Ectodermal cell (in vitro differentiated cells): ENCODE measurements around the gene AGBL2.
A peak's percentile ranks its signal among the peaks of the same experiment; 100 is the strongest.
"Not testable (repeated sequence)": the region's sequence is repeated elsewhere in the genome, so short reads cannot be mapped to it uniquely, and the experiment has no call there.

ENCODE experiments used
- H3K27ac ChIP-seq: 2 replicates; pipeline ENCODE4 v1.7.0; 2013; ENCODE audit warnings: mild to moderate bottlenecking, low read depth, low read length; ENCODE audit not compliant: insufficient read depth, poor library complexity, severe bottlenecking
- H3K27me3 ChIP-seq: 2 replicates; pipeline ENCODE4 v1.7.0; 2013; ENCODE audit warnings: mild to moderate bottlenecking, low read length; ENCODE audit not compliant: insufficient read depth, control insufficient read depth, poor library complexity, severe bottlenecking
- H3K36me3 ChIP-seq: one replicate; pipeline ENCODE4 v1.7.0; 2013; ENCODE audit warnings: low read length; ENCODE audit not compliant: control insufficient read depth, insufficient read depth
- H3K4me1 ChIP-seq: one replicate; pipeline ENCODE4 v1.7.0; 2013; ENCODE audit warnings: low read length; ENCODE audit not compliant: control insufficient read depth, insufficient read depth
- H3K4me3 ChIP-seq: 2 replicates; pipeline ENCODE4 v1.7.0; 2013; ENCODE audit warnings: low read depth, low read length, control low read depth; ENCODE audit not compliant: insufficient read depth
- H3K9me3 ChIP-seq: 2 replicates; pipeline ENCODE4 v1.7.0; 2013; ENCODE audit warnings: mild to moderate bottlenecking, low read length, moderate library complexity; ENCODE audit not compliant: control insufficient read depth
- WGBS, 2 experiments: methylation state at CpG; one replicate each; pipeline ENCODE4 v1.1.7; 2013; ENCODE audit warnings: missing lambda C conversion rate in 2 of 2; 5-methylcytosine and 5-hydroxymethylcytosine counted together

Gene AGBL2

DNA sequence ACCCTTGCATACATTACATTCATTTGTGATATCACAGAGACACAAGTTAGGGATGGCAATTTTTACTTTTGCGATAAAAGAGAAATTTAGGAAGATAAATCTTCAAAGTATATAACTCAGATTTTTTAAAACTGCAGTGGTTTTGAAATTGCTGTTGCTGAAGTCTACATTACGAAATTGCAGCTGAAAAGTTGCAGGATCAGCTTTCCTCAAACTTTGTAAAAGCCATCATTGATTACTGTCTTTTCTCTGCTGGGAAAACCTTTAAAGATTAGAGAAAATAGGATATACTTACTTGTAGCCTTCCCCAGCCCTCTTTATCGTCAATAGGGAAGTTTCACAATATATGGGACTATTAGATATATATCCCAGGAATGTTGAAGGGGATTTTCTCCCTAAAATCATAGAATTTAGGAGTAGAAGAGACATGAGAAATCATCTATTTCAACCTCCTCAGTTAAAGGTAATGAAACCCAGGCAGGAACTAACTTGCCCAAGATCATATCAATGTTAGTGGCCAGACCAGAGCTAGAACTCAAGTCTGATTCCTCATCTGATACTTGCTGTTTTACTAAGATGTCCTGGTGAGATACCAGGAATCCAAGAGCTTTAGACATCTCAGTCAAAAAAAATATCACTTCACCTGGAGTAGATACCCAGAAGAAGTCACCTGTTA, 10.4 kb upstream of the AGBL2 start:
- peaks cover 70% of the 10 kb centered on the region for H3K36me3 ChIP-seq

DNA sequence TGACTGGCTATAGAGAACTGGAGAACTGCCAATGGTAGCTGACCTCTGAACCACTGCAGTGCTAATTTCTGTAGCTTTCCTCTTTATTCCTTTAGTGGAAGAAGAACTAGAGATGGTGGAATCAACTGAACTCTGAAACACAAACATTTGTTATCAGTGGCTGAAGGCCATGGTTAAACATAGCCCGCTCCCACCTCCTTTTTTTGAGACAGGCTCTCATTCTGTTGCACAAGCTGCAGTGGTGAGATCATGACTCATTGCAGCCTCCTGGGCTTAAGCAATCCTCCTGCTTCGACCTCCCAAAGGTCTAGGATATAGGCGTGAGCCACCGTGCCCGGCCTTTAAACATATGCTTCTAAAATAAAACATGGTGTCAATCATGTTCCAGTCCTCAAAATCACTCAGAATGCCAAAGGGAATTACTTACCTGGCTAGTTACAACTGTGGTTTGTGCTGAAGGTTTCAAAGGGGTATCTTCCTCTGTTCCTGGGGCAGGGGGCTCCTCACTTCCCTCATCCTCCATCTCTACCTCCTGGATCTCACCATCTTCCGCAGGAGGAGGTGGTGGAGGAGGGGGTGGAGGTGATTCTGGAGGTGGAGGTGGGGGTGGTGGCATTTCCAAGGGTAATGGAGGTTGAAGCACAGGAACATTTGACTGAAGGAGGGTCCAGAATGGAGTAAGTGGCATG, 9.0 kb upstream of the AGBL2 start:
- Histone ChIP-seq H3K9me3 (no peaks in the 10 kb centered on the region), H3K27me3 (no peaks in the 10 kb centered on the region), H3K27ac (no peak overlapping the region), H3K4me1 (no peaks in the 10 kb centered on the region), H3K36me3 (peaks cover 64% of the 10 kb centered on the region), H3K4me3 (no peak overlapping the region)
- WGBS, 2 experiments = 97 to 98% methylated on average over 5 to 6 of the region's 6 CpGs

More for the DNA sequence above, 10.4 kb upstream of the AGBL2 start:
- WGBS, 2 experiments = 100% methylated on average over 1 to 3 of the region's 3 CpGs
- H3K4me1 ChIP-seq = no peaks in the 10 kb centered on the region
- no peak overlapping the region for H3K4me3 ChIP-seq
- no peak overlapping the region for H3K27ac ChIP-seq
- H3K27me3 ChIP-seq = no peaks in the 10 kb centered on the region
- H3K9me3 ChIP-seq = no peaks in the 10 kb centered on the region

DNA sequence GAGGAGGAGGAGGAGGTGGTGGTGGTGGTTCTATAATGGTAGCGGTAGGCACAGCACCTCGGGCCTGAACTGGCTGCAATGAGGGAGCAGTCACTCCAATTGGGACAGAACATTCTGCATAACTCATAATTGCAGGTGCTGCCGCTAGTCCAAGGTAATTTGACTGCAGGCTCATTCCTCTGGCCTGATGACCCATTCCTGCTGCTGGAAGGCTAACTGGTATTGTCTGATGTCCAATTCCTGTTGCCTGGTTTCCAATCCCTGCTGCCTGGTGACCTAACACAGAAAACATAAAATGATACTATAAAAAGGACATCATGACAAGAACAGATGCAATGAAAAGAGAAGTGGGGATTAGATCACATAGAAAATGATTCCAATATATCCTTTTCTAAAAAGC, 7.9 kb upstream of the AGBL2 start:
- H3K36me3 ChIP-seq = peaks cover 66% of the 10 kb centered on the region
- no peaks in the 10 kb centered on the region for H3K9me3 ChIP-seq
- no peaks in the 10 kb centered on the region for H3K4me1 ChIP-seq
- H3K27me3 ChIP-seq = no peaks in the 10 kb centered on the region
- WGBS, 2 experiments = 97 to 98% methylated on average over 3 of the region's 3 CpGs
- no peak overlapping the region for H3K27ac ChIP-seq
- no peak overlapping the region for H3K4me3 ChIP-seq

DNA sequence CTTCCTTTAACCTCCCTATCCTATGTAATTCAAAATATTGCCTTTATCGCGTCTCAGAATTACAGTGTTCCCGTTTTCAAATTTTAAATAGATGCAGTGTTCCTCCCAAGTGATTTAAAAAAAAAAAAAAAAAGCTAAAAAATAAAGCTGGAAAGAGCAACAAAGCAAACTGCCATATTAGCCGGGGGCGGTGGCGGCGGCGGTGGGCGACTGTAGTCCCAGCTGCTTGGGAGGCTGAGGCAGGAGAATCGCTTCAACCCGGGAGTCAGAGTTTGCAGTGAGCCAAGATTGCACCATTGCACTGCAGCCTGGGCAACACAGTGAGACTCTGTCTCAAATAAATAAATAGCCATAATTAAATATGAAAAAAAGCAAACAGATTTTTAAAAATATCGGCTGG, 5.5 kb upstream of the AGBL2 start:
- H3K36me3 ChIP-seq = peaks cover 54% of the 10 kb centered on the region
- no peaks in the 10 kb centered on the region for H3K27me3 ChIP-seq
- no peak overlapping the region for H3K4me3 ChIP-seq
- H3K4me1 ChIP-seq = no peaks in the 10 kb centered on the region
- WGBS, 2 experiments = 94 to 97% methylated on average over 12 of the region's 12 CpGs
- no peak overlapping the region for H3K27ac ChIP-seq
- no peaks in the 10 kb centered on the region for H3K9me3 ChIP-seq

DNA sequence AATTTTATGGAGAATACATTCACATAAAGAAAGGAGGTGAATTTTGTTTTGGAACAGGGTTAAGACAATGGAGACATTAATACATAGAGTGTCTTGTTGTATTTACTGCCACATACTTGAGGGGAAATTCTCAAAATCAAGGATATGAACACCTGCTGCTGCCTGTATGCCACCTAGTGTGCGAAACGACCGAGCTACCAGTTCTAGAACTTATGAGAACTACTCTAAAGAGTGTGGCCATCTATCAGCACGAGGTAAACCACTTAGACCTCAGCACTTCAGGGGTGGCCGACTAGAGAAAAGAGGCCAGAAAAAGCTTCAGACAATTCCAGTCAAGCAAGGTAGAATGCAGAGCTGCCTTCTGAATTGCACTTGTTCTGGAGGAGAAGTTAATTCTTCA, 1.5 kb upstream of the AGBL2 start:
- no peak overlapping the region for H3K27ac ChIP-seq
- H3K36me3 ChIP-seq = peaks cover 27% of the 10 kb centered on the region
- H3K27me3 ChIP-seq = no peaks in the 10 kb centered on the region
- H3K9me3 ChIP-seq = no peaks in the 10 kb centered on the region
- no peak overlapping the region for H3K4me3 ChIP-seq
- 82 to 86% methylated on average over 5 of the region's 5 CpGs for WGBS, 2 experiments
- no peaks in the 10 kb centered on the region for H3K4me1 ChIP-seq

DNA sequence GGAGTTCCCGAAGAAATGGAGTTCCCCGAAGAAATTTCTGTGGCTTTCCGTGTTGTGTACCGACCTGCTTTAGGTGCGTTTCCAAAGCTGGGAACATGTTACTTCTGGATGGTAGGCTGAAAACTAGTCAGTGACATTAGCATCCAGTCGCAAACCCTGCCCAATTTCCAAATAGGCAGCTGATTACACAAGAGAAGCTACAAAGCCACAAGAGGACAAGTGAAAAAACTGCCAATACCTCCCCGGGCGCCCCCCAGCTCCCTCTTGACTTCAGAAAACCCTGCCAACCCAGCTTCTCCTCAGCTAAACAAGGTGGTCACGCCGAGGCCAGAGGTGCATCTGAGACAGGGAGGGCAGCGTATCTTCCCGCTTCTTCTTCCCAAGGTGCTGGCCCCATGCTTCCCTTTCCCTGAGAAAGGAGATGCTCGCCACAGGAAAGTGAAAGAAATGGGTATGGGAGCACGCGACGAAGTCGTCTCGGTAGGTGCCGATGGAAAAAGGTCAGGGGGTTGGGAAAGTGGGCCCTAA, 551 bp downstream of the AGBL2 start:
- Histone ChIP-seq H3K4me1 (no peaks in the 10 kb centered on the region), H3K9me3 (no peaks in the 10 kb centered on the region), H3K27me3 (no peaks in the 10 kb centered on the region), H3K36me3 (peaks cover 19% of the 10 kb centered on the region), H3K27ac (no peak overlapping the region), H3K4me3 (peak overlapping the region; percentile 5)
- 89 to 90% methylated on average over 19 of the region's 19 CpGs for WGBS, 2 experiments

DNA sequence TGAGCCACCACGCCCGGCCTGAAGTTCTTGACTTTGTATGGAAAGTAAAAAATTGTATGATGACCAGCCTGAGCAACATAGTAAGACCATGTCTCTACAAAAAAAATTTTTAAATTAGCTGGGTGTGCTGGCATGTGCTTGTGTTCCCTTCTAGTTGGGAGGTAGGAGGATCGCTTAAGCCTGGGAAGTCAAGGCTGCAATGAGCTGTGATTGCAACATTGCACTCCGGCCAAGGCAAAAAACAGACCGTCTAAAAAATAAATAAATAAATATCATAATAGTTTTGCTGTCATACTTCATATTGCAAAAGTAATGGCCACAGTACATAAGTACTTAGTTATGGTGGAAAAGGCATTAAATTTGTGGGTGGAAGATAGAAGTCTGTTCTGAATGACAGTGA, 3.4 kb downstream of the AGBL2 start:
- no peak overlapping the region for H3K4me3 ChIP-seq
- no peaks in the 10 kb centered on the region for H3K27me3 ChIP-seq
- H3K36me3 ChIP-seq = peaks cover 2% of the 10 kb centered on the region
- no peaks in the 10 kb centered on the region for H3K9me3 ChIP-seq
- H3K27ac ChIP-seq = no peak overlapping the region
- no peaks in the 10 kb centered on the region for H3K4me1 ChIP-seq
- 89 to 90% methylated on average over 3 of the region's 5 CpGs for WGBS, 2 experiments

DNA sequence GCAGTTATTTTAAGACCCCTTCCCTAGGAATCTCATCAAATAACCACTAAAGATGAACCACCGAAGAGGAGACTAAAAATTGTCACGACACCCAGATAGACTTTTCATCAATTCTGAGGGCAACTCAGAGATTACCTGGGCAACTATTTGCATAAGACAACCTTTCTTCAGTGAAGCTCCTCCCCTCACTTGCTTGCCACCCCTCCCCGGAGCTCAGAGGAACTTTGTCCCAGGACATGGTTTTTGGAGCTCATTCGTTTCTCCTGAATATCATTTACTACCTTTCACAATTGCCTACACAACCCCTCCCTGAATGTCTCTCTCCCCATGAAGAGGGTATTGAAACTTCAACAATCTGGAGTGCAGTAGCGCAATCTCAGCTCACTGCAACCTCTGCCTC, 3.9 kb downstream of the AGBL2 start:
- Histone ChIP-seq H3K9me3 (no peaks in the 10 kb centered on the region), H3K27ac (no peak overlapping the region), H3K27me3 (no peaks in the 10 kb centered on the region), H3K36me3 (no peaks in the 10 kb centered on the region), H3K4me3 (no peak overlapping the region), H3K4me1 (no peaks in the 10 kb centered on the region)
- WGBS, 2 experiments = 78 to 80% methylated on average over 5 of the region's 5 CpGs

DNA sequence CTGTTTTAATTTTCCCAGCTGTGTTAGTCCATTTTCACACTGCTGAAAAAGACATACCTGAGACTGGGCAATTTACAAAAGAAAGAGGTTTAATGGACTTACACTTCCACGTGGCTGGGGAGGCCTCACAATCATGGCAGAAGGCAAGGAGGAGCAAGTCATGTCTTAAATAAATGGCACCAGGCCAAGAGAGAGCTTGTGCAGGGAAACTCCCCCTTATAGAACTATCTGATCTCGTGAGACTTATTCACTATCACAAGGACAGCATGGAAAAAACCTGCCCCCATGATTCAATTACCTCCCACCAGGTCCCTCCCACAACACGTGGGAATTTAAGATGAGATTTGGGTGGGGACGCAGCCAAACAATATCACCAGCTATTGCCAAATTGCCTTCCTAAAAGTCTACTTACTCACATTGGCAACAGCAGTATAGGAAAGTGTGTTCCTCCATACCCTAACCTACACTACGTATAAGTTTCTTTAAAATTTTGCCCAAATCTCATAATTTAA, 7.8 kb downstream of the AGBL2 start:
- H3K27ac ChIP-seq, H3K4me3 ChIP-seq, H3K27me3 ChIP-seq, H3K36me3 ChIP-seq, H3K9me3 ChIP-seq, H3K4me1 ChIP-seq: not testable (repeated sequence)
- WGBS, 2 experiments = 89 to 92% methylated on average over 4 to 5 of the region's 5 CpGs

DNA sequence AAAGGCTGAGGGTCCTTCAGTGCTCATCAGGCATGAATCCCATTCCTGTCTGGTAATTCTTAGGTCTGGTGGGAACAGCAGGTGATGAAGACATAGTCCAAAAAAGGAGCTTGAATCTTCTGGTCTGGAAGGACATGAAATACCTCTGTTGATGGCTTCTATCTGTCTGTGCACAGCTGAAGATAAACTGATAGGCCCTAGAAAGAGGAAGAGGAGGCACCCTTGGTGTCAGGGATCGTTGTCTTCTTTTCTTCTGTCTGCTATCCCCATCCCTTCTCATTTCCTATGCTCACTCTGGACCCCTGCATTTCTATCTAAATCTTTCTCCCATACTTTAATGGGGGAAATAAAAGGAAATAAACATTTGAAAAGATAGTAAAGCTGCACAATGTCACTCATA, 9.4 kb downstream of the AGBL2 start:
- H3K27me3 ChIP-seq = no peaks in the 10 kb centered on the region
- H3K4me3 ChIP-seq = no peak overlapping the region
- WGBS, 2 experiments = no CpG with 5 or more reads among the region's 1 CpG
- H3K9me3 ChIP-seq = no peaks in the 10 kb centered on the region
- no peak overlapping the region for H3K27ac ChIP-seq
- H3K36me3 ChIP-seq = no peaks in the 10 kb centered on the region
- no peaks in the 10 kb centered on the region for H3K4me1 ChIP-seq
